Measurements from ENCODE around the gene SET.

GRCh38 chr9:128742401-128742800 lies 53.4 kb downstream of the SET start:
- TF ChIP-seq, protein P1, sequence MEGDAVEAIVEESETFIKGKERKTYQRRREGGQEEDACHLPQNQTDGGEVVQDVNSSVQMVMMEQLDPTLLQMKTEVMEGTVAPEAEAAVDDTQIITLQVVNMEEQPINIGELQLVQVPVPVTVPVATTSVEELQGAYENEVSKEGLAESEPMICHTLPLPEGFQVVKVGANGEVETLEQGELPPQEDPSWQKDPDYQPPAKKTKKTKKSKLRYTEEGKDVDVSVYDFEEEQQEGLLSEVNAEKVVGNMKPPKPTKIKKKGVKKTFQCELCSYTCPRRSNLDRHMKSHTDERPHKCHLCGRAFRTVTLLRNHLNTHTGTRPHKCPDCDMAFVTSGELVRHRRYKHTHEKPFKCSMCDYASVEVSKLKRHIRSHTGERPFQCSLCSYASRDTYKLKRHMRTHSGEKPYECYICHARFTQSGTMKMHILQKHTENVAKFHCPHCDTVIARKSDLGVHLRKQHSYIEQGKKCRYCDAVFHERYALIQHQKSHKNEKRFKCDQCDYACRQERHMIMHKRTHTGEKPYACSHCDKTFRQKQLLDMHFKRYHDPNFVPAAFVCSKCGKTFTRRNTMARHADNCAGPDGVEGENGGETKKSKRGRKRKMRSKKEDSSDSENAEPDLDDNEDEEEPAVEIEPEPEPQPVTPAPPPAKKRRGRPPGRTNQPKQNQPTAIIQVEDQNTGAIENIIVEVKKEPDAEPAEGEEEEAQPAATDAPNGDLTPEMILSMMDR (IDR thresholded peaks at IDR 0.05): no peak
- TF ChIP-seq POLR2A (IDR thresholded peaks at IDR 0.05): no peak
